GM21360 (cell line): ENCODE data around the gene CDA.

Experiments
- ATAC-seq: cut with Tn5 transposase; IDR thresholded peaks from one replicate; pipeline ENCODE4 v1.9.1; 2021; ENCODE audit warnings: mild to moderate bottlenecking, moderate library complexity; ENCODE audit not compliant: unreplicated experiment

The CDA gene

GRCh38 chr1:20588634-20589225 lies at the start of gene CDA:
Gene CDA, plus strand, starts transcription at chr1:20589097. Its CDS starts 33 bp downstream, at chr1:20589130.
- ATAC-seq: no peak

- ATAC-seq: no peak
Measured at GRCh38 chr1:20540281-20540680, 48.6 kb upstream of the CDA start.

DNA sequence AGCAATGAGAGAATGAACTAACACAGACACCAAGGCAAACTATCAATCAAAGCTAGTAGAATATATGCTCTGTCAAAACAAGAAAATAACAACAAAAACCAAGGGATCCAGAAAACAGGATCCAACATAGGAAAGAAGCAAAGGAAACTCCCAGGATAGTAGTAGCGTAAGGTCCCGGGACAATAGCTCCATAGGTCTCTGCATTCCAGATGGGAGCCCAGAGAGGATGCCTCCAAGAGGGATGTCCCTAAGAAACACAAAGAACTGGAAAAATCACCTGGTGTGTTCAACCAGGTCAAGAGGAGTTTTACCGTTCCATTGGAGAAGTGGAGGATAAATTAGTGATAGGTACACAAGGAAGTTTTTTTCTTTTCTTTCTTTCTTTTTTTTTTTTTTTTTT lies 42.3 kb upstream of the CDA start:
- no peak for ATAC-seq

- no peak for ATAC-seq
Measured at GRCh38 chr1:20551161-20551560, 37.7 kb upstream of the CDA start.

- no peak for ATAC-seq
Measured at GRCh38 chr1:20551945-20552727, 36.8 kb upstream of the CDA start, which contains the start of gene FAM43B. Gene FAM43B, plus strand, starts transcription at chr1:20552573. Its CDS starts 401 bp downstream, at chr1:20552974.

- no peak for ATAC-seq
Measured at GRCh38 chr1:20552728-20553445, 36.0 kb upstream of the CDA start.

DNA sequence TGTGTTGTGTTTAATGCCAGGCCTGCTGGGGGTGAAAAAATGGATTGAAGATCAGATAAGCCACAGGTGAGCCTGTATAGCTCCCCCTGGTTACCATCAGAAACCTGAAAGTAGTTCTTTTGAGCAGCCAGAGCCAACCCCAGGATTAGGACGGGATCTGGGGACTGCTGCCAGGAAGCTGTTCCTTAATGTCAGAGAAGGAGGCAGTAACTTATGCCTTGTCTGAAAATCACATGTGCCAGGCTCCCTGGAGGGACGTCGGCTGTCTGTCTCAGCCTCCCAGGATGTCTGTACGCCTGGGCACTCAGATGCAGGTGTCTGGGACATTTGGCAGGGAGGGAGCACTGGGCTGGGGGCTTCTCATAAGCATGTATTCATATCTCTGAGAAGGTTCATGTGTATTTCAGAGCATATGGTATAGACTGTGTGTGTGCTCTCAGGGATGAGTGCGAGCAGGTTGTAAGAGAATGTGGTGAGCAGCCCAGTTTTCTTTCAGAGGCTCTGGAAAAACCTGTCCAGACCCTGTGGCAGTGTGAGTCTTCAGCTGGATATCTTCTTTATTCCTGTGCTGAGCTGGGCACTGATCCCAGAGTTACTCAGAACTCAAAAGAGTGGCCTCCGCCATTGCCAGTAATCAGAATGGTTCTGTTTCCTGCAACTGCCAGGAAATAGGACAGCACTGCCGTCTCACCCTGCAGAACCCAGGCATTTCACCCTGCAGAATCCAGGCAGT lies 33.7 kb upstream of the CDA start:
- ATAC-seq: no peak

GRCh38 chr1:20555758-20556120 lies 33.2 kb upstream of the CDA start:
- no peak for ATAC-seq

GRCh38 chr1:20558191-20558590 lies 30.7 kb upstream of the CDA start:
- no peak for ATAC-seq

DNA sequence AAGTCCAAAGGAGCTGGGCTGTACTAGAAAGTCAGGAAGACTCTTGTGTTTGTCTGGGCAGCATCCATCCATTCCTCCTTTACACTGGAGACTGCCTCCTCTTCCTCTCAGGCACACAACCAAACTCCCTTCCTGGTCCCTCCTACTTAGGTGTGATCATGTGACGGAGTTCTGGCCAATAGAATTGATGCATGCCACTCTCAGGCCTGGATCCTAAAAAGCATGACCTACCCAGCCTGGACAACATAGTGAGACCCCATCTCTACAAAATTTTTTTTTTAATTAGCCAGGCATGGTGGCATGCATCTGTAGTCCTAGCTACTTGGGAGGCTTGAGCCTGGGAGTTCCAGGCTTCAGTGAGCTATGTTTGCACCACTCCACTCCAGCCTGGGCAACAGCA lies 27.9 kb upstream of the CDA start:
- ATAC-seq: no peak

GRCh38 chr1:20565234-20565633 lies 23.7 kb upstream of the CDA start:
- ATAC-seq: no peak

- no peak for ATAC-seq
Measured at GRCh38 chr1:20569523-20570098, 19.3 kb upstream of the CDA start.

DNA sequence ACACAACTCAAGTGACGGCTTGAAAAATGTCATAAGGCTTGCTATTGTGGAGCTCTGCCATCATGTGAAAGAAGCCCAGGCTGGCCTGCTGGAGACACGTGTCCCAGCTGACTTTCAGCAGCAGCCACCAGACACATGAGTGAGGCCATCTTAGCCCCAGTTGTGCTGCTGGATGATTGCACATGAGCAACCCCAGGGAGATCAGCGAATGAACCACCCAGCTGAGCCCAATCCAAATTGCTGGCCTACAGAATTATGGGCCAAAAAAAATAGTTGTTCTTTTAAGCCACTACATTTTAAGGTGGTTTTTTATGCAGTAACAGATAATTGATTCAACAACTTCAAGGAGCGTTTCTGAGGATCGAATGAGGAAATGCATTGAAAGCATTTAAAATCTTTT lies 17.5 kb upstream of the CDA start:
- no peak for ATAC-seq

GRCh38 chr1:20573987-20574386 lies 14.9 kb upstream of the CDA start:
- no peak for ATAC-seq

GRCh38 chr1:20574686-20575540 lies 14.0 kb upstream of the CDA start:
- ATAC-seq: no peak

- no peak for ATAC-seq
Measured at GRCh38 chr1:20575541-20576336, 13.2 kb upstream of the CDA start.

- ATAC-seq: no peak
Measured at GRCh38 chr1:20578062-20578461, 10.8 kb upstream of the CDA start.

DNA sequence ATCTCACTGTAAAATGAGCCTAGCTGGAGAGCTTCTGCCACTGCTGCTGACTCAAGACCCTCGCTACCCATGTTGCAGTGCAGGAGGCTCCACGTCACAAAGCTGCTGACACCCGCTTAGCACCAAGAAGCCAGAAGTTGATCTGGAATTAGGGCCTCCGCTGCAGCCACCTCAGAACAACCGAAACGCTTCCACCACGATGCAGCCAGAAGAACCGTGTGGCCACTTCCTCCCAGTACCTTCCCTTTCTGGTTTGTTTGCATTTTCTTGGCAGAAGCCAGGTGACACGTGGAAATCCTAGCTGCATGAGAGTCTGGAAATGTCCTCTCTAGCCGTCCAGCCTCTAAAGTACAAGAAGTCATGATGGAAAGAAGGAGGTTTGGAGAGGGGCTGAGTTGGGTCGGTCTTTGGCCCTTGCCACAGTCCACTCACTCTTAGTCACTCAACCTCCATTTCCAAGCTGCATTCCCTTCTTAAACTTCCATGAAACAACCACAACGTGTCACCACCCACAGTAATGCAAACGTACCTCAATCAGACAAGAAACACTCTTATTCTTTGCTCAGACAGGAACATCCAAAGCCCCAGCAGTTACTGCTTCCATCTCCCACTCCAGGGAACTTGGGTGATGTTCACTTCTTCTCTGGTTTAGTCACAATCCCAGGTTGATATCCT lies 10.0 kb upstream of the CDA start:
- no peak for ATAC-seq

DNA sequence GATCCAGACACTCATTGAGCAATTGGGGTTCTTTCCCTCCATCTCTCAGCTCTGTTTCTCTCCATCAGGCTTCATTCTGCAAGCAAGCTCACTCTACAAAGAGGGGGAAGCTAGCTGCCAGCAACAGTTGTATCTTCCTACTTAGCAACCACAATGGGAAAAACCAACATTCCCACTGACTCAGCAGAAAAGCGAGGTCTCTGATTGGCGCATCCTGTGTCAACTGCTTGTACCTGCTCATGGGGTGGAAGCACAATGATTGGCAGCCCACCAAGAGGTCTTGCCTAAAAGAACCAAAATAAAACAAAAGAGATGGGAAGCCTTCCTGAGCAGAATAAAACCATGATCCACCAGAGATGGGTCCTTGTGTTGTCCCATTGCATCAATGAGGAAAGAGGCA lies 4.0 kb upstream of the CDA start:
- no peak for ATAC-seq
